DND-41 (cell line): ENCODE measurements around the gene SLC5A6.

ENCODE experiments used
- EZH2 ChIP-seq: IDR thresholded peaks from 3 replicates; pipeline ENCODE4 v1.6.1; 2012; ENCODE audit warnings: borderline replicate concordance, low read depth, mild to moderate bottlenecking, moderate library complexity, low read length, inconsistent platforms; ENCODE audit not compliant: severe bottlenecking
- TF ChIP-seq, protein P1 (sequence below): IDR thresholded peaks from 2 replicates; pipeline ENCODE4 v1.5.1; 2012; ENCODE audit warnings: borderline replicate concordance, low read length, moderate library complexity, mild to moderate bottlenecking; ENCODE audit not compliant: poor library complexity, severe bottlenecking; ENCODE audit errors: extremely low read depth

DNA sequence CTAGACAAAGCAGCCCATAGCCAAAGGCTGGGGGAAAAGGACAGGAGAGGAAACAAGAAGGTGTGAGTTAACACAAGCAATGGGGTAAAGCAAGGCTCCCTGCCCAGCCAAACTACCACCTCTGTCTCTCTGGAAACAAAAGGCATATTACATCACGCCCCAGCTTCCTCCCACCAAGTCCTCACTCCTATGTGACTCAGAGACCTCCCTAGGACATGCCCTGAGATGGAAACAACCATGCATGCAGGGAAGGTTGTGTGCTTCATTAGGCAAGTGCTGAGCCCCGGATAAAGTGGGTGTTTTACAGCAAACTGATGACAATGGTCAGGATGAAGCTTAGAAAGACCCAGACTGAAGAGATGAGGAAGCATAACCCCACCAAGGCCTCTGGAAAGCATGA is 9.2 kb downstream of the SLC5A6 start:
- TF ChIP-seq, protein P1, sequence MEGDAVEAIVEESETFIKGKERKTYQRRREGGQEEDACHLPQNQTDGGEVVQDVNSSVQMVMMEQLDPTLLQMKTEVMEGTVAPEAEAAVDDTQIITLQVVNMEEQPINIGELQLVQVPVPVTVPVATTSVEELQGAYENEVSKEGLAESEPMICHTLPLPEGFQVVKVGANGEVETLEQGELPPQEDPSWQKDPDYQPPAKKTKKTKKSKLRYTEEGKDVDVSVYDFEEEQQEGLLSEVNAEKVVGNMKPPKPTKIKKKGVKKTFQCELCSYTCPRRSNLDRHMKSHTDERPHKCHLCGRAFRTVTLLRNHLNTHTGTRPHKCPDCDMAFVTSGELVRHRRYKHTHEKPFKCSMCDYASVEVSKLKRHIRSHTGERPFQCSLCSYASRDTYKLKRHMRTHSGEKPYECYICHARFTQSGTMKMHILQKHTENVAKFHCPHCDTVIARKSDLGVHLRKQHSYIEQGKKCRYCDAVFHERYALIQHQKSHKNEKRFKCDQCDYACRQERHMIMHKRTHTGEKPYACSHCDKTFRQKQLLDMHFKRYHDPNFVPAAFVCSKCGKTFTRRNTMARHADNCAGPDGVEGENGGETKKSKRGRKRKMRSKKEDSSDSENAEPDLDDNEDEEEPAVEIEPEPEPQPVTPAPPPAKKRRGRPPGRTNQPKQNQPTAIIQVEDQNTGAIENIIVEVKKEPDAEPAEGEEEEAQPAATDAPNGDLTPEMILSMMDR: no peak
- no peak for TF ChIP-seq EZH2
